IMR-90 (cell line): ENCODE measurements around the gene SLC26A3. TPM values are rescaled to one million over a fixed set of nuclear protein-coding genes. Genes with fewer than 3 reads are reported as not detected.

Experiments
- ATAC-seq: fragments of 200-7000 bp; cut with Tn5 transposase; 2 replicates; pipeline ENCODE4 v1.9.1; 2020; ENCODE audit warnings: low read depth, mild to moderate bottlenecking, moderate library complexity
- BruUV-seq: library from RNA; stranded (reverse); fragments of 400-500 nt; replicated peaks from 2 replicates; lab custom pipeline; 2021; lab: Mats Ljungman, UMichigan
- CTCF ChIA-PET: fragments of 300-600 bp; formaldehyde crosslinking; extraction: SDS; loops from one replicate; lab custom pipeline; 2021; ENCODE audit warnings: antibody characterized with exemption; lab: Yijun Ruan, JAX
- POLR2A ChIA-PET: fragments of 300-600 bp; sonication (Branson Sonifier 250); formaldehyde crosslinking; loops from one replicate; lab custom pipeline; 2022; ENCODE audit warnings: antibody characterized with exemption; ENCODE audit not compliant: unreplicated experiment; lab: Charles Lee
- DNase-seq: peaks from one replicate; pipeline ENCODE4 v3.0.0; 2013
- H2AFZ ChIP-seq: replicated peaks from 2 replicates; pipeline ENCODE3; 2013; ENCODE audit warnings: low read length, mild to moderate bottlenecking; ENCODE audit not compliant: poor library complexity
- H2AK5ac ChIP-seq: 2 replicates; pipeline ENCODE4 v1.6.1; 2013; ENCODE audit warnings: low read depth, low read length, inconsistent platforms
- H2AK9ac ChIP-seq: replicated peaks from 2 replicates; pipeline ENCODE3; 2013; ENCODE audit warnings: mild to moderate bottlenecking, low read depth, low read length, moderate library complexity; ENCODE audit not compliant: poor library complexity
- H2BK120ac ChIP-seq: 2 replicates; pipeline ENCODE4 v1.6.1; 2013; ENCODE audit warnings: low read depth, low read length, inconsistent platforms
- H2BK15ac ChIP-seq: 3 replicates; pipeline ENCODE4 v1.6.1; 2013; ENCODE audit warnings: low read depth, low read length, inconsistent platforms
- H2BK20ac ChIP-seq: 2 replicates; pipeline ENCODE4 v1.6.1; 2013; ENCODE audit warnings: low read depth, mild to moderate bottlenecking, inconsistent platforms, low read length, moderate library complexity
- H2BK5ac ChIP-seq: 2 replicates; pipeline ENCODE4 v1.6.1; 2013; ENCODE audit warnings: mild to moderate bottlenecking, low read depth, low read length, inconsistent platforms; ENCODE audit not compliant: poor library complexity, severe bottlenecking
- H3K14ac ChIP-seq: replicated peaks from 2 replicates; pipeline ENCODE4 v1.6.1; 2013; ENCODE audit warnings: low read depth, low read length, inconsistent platforms
- H3K18ac ChIP-seq: 2 replicates; pipeline ENCODE4 v1.6.1; 2013; ENCODE audit warnings: low read depth, low read length, control low read depth
- H3K23ac ChIP-seq: 2 replicates; pipeline ENCODE4 v1.6.1; 2013; ENCODE audit warnings: low read depth, low read length, inconsistent platforms
- H3K27ac ChIP-seq: 2 replicates; pipeline ENCODE4 v1.5.1; 2013; ENCODE audit warnings: mild to moderate bottlenecking, control low read depth, low read length; ENCODE audit not compliant: insufficient read depth
- H3K27me3 ChIP-seq: 2 replicates; pipeline ENCODE4 v1.6.1; 2013; ENCODE audit warnings: low read length; ENCODE audit not compliant: control insufficient read depth, insufficient read depth
- H3K36me3 ChIP-seq: 2 replicates; pipeline ENCODE4 v1.6.1; 2013; ENCODE audit warnings: low read length, mixed read lengths; ENCODE audit not compliant: control insufficient read depth, insufficient read depth
- H3K4ac ChIP-seq: 2 replicates; pipeline ENCODE4 v1.6.1; 2013; ENCODE audit warnings: low read depth, low read length, inconsistent platforms
- H3K4me1 ChIP-seq: 2 replicates; pipeline ENCODE4 v1.6.1; 2013; ENCODE audit warnings: low read length, mixed read lengths; ENCODE audit not compliant: control insufficient read depth, insufficient read depth
- H3K4me2 ChIP-seq: 2 replicates; pipeline ENCODE4 v1.6.1; 2013; ENCODE audit warnings: low read depth, mild to moderate bottlenecking, control low read depth, low read length, moderate library complexity
- H3K4me3 ChIP-seq: 2 replicates; pipeline ENCODE4 v1.5.1; 2013; ENCODE audit warnings: low read depth, mild to moderate bottlenecking, control low read depth, low read length, moderate library complexity; ENCODE audit not compliant: insufficient read depth
- H3K56ac ChIP-seq: 2 replicates; pipeline ENCODE4 v1.6.1; 2013; ENCODE audit warnings: low read length, inconsistent platforms; ENCODE audit not compliant: insufficient read depth; ENCODE audit errors: extremely low read depth
- H3K79me1 ChIP-seq, 2 experiments: 2 replicates each; pipeline ENCODE4 v1.6.1; 2013; ENCODE audit warnings: low read length in 2 of 2, inconsistent platforms in 1 of 2, low read depth in 1 of 2
- H3K9ac ChIP-seq: 2 replicates; pipeline ENCODE4 v1.6.1; 2013; ENCODE audit warnings: low read depth, low read length, control low read depth
- H3K9me1 ChIP-seq: 2 replicates; pipeline ENCODE4 v1.6.1; 2013; ENCODE audit warnings: low read length, inconsistent platforms; ENCODE audit not compliant: insufficient read depth
- H3K9me3 ChIP-seq: 2 replicates; pipeline ENCODE4 v1.6.1; 2013; ENCODE audit warnings: low read length; ENCODE audit not compliant: control insufficient read depth, insufficient read depth
- H4K20me1 ChIP-seq: 2 replicates; pipeline ENCODE4 v1.6.1; 2013; ENCODE audit warnings: low read length, inconsistent platforms; ENCODE audit not compliant: insufficient read depth
- H4K5ac ChIP-seq: 2 replicates; pipeline ENCODE4 v1.6.1; 2013; ENCODE audit warnings: mild to moderate bottlenecking, low read depth, low read length, control low read depth
- H4K8ac ChIP-seq, 2 experiments: 2 replicates each; pipeline ENCODE4 v1.6.1; 2013; ENCODE audit warnings: low read depth in 2 of 2, low read length in 2 of 2, control low read depth in 1 of 2, inconsistent platforms in 1 of 2
- H4K91ac ChIP-seq: 2 replicates; pipeline ENCODE4 v1.6.1; 2013; ENCODE audit warnings: low read depth, low read length, inconsistent platforms; ENCODE audit not compliant: insufficient read depth
- BHLHE40 ChIP-seq: fragments of 150-350 bp; IDR thresholded peaks from 2 replicates; pipeline ENCODE4 v1.6.1; 2016; ENCODE audit warnings: mild to moderate bottlenecking, low read depth, low read length
- CEBPB ChIP-seq: IDR thresholded peaks from 2 replicates; pipeline ENCODE4 v1.6.1; 2012; ENCODE audit warnings: low read depth, low read length, improper control_type of control experiment
- CHD1 ChIP-seq: IDR thresholded peaks from 2 replicates; pipeline ENCODE4 v1.6.1; 2012; ENCODE audit warnings: low read depth, low read length, improper control_type of control experiment
- MAFK ChIP-seq: IDR thresholded peaks from 2 replicates; pipeline ENCODE4 v1.6.1; 2012; ENCODE audit warnings: low read depth, low read length, improper control_type of control experiment
- MXI1 ChIP-seq: IDR thresholded peaks from 2 replicates; pipeline ENCODE4 v1.6.1; 2012; ENCODE audit warnings: low read depth, mild to moderate bottlenecking, low read length, moderate library complexity, borderline replicate concordance
- RCOR1 ChIP-seq: IDR thresholded peaks from 2 replicates; pipeline ENCODE4 v1.6.1; 2012; ENCODE audit warnings: mild to moderate bottlenecking, low read length, improper control_type of control experiment; ENCODE audit not compliant: insufficient replicate concordance
- RFX5 ChIP-seq: IDR thresholded peaks from 2 replicates; pipeline ENCODE4 v1.8.0; 2012; ENCODE audit warnings: low read depth, mild to moderate bottlenecking, low read length, moderate library complexity
- SMC3 ChIP-seq: fragments of 150-350 bp; IDR thresholded peaks from 2 replicates; pipeline ENCODE4 v1.6.1; 2016; ENCODE audit warnings: low read depth, mild to moderate bottlenecking, antibody characterized with exemption, low read length, moderate library complexity
- WGBS, 2 experiments: methylation state at CpG; one replicate each; pipeline versions ENCODE4 v1.1.5 to v1.1.7; 2013; ENCODE audit warnings: missing lambda C conversion rate in 2 of 2; ENCODE audit not compliant: insufficient read length in 1 of 2; ENCODE audit errors: extremely low coverage in 2 of 2; 5-methylcytosine and 5-hydroxymethylcytosine counted together
- dilution Hi-C: fragments of 300-500 bp; cut with HindIII; formaldehyde crosslinking; loops from one replicate; pipeline ENCODE4 v1.14.3; 2018; ENCODE audit warnings: low sequenced_read_pairs; ENCODE audit not compliant: unreplicated experiment
- in situ Hi-C: fragments of 300-500 bp; cut with MboI; formaldehyde crosslinking; loops from 3 replicates; pipeline ENCODE4 v1.14.3; 2019; ENCODE audit warnings: low sequenced_read_pairs, inconsistent platforms, mixed read lengths
- intact Hi-C: fragments of 100-400 bp; cut with micrococcal nuclease; formaldehyde crosslinking; loops from 2 replicates; pipeline ENCODE4 v1.10.0; 2022
- polyA plus RNA-seq, 3 experiments: library from polyadenylated mRNA; depleted of rRNA; stranded (reverse); fragments of >200 nt; gene quantifications; 2 replicates each; pipeline ENCODE4 v1.2.3, GENCODE V29; 2012; ENCODE audit warnings: low replicate concordance in 1 of 3
- total RNA-seq: library from RNA; depleted of rRNA; stranded (reverse); fragments of >200 nt; gene quantifications from 2 replicates; pipeline ENCODE4 v1.2.3, GENCODE V29; 2012
- TF ChIP-seq, protein P1 (sequence below): fragments of 150-350 bp; IDR thresholded peaks from 2 replicates; pipeline ENCODE4 v1.6.1; 2017; ENCODE audit warnings: mild to moderate bottlenecking, antibody characterized with exemption, low read length, low read depth
- TF ChIP-seq, protein P2 (sequence below): conservative IDR thresholded peaks from 2 replicates; pipeline ENCODE4 v1.5.1; 2012; ENCODE audit warnings: mild to moderate bottlenecking, low read depth, low read length, improper control_type of control experiment

SLC26A3 gene
- total and polyA plus RNA-seq, 2 of the 4 experiments (the other 2 are of a cell fraction), result not detected

DNA sequence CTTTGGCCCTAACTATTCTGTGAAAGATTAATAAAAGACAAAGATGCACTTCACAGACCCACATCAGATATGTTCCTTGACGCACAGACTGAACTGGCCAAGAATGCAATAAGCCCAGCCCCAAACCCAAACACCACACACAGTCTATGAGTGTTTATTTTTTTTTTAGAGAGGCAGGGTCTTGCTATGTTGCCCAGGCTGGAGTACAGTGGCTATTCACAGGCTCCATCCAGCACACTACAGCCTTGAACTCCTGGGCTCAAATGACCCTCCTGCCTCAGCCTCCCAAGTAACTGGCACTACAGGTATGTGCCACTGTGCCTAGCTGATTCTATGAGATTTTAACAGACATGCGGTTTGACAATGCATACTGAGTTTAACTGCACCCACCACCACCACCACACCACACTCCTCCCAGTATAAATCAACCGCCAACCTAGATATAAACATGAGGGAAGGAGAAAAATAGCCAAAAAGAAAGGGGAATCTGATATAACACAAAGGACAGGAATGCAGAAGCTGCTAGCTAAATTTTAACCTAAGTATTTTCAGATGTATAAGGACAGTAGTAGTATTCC is 35.1 kb upstream of the SLC26A3 start:
- H3K14ac ChIP-seq, result no peak overlapping the region
- TF ChIP-seq RCOR1, result no peak
- TF ChIP-seq CHD1, result no peak
- TF ChIP-seq CEBPB, result no peak
- no peak for TF ChIP-seq BHLHE40
- no peak for TF ChIP-seq MAFK
- TF ChIP-seq, protein P1, sequence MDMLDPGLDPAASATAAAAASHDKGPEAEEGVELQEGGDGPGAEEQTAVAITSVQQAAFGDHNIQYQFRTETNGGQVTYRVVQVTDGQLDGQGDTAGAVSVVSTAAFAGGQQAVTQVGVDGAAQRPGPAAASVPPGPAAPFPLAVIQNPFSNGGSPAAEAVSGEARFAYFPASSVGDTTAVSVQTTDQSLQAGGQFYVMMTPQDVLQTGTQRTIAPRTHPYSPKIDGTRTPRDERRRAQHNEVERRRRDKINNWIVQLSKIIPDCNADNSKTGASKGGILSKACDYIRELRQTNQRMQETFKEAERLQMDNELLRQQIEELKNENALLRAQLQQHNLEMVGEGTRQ, result no peak
- no peak for TF ChIP-seq SMC3
- no peak for TF ChIP-seq RFX5
- TF ChIP-seq, protein P2, sequence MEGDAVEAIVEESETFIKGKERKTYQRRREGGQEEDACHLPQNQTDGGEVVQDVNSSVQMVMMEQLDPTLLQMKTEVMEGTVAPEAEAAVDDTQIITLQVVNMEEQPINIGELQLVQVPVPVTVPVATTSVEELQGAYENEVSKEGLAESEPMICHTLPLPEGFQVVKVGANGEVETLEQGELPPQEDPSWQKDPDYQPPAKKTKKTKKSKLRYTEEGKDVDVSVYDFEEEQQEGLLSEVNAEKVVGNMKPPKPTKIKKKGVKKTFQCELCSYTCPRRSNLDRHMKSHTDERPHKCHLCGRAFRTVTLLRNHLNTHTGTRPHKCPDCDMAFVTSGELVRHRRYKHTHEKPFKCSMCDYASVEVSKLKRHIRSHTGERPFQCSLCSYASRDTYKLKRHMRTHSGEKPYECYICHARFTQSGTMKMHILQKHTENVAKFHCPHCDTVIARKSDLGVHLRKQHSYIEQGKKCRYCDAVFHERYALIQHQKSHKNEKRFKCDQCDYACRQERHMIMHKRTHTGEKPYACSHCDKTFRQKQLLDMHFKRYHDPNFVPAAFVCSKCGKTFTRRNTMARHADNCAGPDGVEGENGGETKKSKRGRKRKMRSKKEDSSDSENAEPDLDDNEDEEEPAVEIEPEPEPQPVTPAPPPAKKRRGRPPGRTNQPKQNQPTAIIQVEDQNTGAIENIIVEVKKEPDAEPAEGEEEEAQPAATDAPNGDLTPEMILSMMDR, result no peak
- TF ChIP-seq MXI1, result no peak
- DNase-seq (no peak), ATAC-seq (no peak)
- ChIA-PET CTCF (no interaction called here), POLR2A (no interaction called here)
- no TSS peak for BruUV-seq
- no peak overlapping the region for H4K5ac ChIP-seq
- H3K4me2 ChIP-seq, result no peak overlapping the region
- no peaks in the 10 kb centered on the region for H4K20me1 ChIP-seq
- no peaks in the 10 kb centered on the region for H3K36me3 ChIP-seq
- no peak overlapping the region for H2AK9ac ChIP-seq
- no peak overlapping the region for H2BK120ac ChIP-seq
- H3K27ac ChIP-seq, result no peak overlapping the region
- no peak overlapping the region for H2BK20ac ChIP-seq
- H2AK5ac ChIP-seq, result no peak overlapping the region
- in situ Hi-C loops (no loop called here), intact Hi-C loops (no loop called here), dilution Hi-C loops (no loop called here)
- no peak overlapping the region for H3K23ac ChIP-seq
- H3K4me3 ChIP-seq, result no peak overlapping the region
- no peak overlapping the region for H2AFZ ChIP-seq
- H3K18ac ChIP-seq, result no peak overlapping the region
- H3K27me3 ChIP-seq, result peaks cover 27% of the 10 kb centered on the region
- H4K91ac ChIP-seq, result no peak overlapping the region
- H2BK15ac ChIP-seq, result no peak overlapping the region
- no peak overlapping the region for H3K4ac ChIP-seq
- no peak overlapping the region for H3K56ac ChIP-seq
- no peaks in the 10 kb centered on the region for H3K9me1 ChIP-seq
- WGBS, 2 experiments, result no CpG with 5 or more reads among the region's 3 CpGs
- H3K4me1 ChIP-seq, result no peaks in the 10 kb centered on the region
- H2BK5ac ChIP-seq, result no peak overlapping the region
- H4K8ac ChIP-seq, result no peak overlapping the region
- no peaks in the 10 kb centered on the region; the same call in 1 of the 2 replicates for H3K9me3 ChIP-seq
- H3K79me1 ChIP-seq, result no peaks in the 10 kb centered on the region
- H3K9ac ChIP-seq, result no peak overlapping the region
